Activated CD4-positive, alpha-beta T cell treated with anti-CD3 and anti-CD28 coated beads for 24 hours (primary cell): ENCODE data around the gene ATXN1.

Experiments
- DNase-seq, 2 donors: peaks; one replicate each; pipeline ENCODE4 v3.0.0-alpha.2; 2020; ENCODE audit warnings: low read depth in 2 of 2

ATXN1 gene

DNA sequence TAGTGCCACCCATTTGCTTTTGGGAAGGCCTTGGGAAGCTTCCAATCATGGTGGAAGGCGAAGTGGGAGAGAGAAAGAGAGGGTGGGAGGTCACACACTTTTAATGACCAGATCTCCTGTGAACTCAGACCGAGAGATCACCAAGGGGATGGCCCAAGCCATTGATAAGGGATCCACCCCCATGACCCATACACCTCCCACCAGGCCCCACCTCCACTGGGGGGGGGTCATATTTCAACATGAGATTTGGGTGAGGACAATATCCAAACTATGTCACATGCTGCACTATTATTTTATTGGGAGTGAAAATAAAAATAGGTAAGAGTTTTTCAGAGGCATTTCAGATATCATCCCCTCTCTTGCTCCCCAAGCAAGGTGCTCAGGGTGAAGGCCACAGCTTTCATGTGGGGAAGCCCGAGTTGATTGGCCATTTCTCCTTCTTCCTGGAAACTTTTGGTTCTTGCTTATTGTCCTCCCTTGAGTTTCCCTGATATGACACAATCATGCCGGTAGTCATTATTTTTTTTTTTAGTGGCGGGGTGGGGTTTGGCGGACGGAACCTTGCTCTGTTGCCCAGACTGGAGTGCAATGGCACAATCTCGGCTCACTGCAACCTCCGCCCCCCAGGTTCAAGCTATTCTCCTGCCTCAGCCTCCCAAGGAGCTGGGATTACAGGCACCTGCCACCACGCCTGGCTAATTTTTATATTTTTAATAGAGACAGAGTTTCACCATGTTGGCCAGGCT is 507.7 kb downstream of the ATXN1 start:
- no peak for DNase-seq

DNA sequence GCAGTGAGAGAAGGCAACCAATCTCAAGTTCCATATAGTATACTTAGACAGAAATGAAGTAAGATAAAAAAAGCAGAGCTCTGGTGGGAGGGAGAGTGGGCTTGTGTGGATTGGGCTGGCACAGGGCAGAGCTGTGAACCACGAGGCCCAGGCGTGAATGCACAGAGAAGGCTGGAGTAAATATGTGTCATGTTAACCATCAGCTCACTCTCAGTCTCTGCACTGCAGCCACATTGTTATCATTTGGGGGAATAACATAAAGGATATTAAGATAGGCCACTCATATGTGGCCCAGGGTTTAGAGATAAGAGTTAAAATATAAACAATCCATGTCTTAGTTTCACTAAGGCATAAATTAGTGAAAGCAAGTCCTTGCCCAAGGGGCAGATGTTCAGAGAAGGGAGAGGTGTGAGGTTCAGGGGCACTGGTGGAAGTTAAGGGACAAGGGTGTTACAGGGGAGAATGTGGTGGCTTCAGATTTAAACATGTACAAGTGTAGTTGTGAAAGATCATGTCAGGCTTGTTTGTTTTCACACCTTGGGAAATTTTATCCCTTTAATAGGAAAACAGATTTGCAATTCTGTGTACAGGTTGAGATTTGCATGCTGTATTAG is 508.5 kb downstream of the ATXN1 start:
- no peak for DNase-seq

DNA sequence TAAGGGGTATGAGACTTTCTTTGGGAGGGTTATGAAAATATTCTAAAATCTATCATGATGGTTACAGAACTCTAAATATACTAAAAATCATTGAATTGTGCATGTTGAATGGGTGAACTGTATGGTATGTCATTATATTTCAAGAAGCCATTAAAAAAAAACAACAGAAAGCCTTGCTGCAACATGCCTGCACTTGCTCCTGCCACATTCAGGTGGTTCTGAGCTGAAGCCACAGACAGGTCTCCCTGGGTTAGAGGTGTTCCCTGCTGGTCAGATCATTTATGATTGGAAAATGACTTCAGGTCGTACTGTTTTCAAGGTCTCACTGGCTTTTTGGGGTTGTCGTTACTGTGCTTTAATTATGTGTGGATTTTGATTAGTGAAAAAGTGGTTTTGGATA is 509.6 kb downstream of the ATXN1 start:
- DNase-seq = no peak

DNA sequence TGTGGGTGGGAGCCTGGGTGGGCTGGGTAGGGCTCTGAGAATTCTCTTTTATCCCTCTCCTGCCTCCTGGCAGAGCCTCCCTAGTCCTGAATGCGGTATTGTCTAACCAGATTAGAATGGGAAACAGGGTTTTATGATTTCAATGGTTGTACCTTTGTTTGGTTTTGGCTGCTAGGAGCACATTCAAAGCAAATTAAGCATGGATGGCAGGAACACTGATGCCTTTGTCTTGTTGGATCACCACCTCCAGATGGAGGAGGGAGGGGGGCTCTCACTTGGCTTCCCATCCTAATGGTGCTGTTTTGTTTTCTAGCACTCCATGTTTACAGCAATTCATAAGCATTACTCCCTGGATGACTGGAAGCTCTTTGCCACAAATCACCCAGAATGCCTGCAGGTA is 511.3 kb downstream of the ATXN1 start:
- no peak for DNase-seq
